Measurements from ENCODE around the gene DYNLRB1.

DNA sequence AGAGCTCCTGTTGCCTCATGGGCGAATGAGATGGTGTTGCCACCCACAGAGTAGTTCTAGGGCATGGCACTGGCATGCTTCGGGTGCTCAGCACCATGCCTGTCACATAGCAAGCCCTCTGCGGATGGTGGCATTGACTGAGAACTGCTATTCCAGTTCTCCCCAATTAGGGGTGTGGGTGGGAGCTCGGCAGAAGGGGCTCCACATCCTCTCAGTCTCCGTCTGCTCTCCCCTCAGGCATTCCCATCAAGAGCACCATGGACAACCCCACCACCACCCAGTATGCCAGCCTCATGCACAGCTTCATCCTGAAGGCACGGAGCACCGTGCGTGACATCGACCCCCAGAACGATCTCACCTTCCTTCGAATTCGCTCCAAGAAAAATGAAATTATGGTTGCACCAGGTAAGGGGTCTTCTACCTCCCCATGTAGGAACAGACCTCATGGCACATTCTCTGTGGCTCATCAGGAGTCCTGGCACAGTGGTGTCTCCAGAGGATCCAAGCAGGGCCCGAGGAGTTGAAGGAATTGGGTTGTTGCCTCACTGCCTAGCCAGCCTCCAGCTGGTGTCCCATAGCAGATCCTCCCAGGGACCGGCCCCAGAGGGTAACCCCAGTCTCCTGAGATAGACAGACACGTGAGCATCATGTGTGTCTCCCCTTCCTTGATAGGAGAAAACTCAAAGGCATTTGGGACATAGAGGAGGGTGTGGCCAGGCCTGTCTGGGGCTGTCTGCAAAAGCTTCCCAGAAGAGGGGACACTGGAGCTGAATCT, 18.4 kb downstream of the DYNLRB1 start:
- no peak for TF ChIP-seq EZH2 (IDR thresholded peaks at IDR 0.05; ENCODE audit: borderline replicate concordance, low read length)
- TF ChIP-seq CTCF (conservative IDR thresholded peaks at IDR 0.05 in 1 of 2, IDR thresholded peaks at IDR 0.05 in 1 of 2; ENCODE audit: extremely low read depth in 1 of 2, insufficient read depth in 1 of 2, low read depth in 1 of 2, low read length in 2 of 2) = no peak

Measured in mammary epithelial cell (primary cell).